ENCODE data around the gene HCRTR1.
A peak's percentile ranks its signal among the peaks of the same experiment; 100 is the strongest.

Gene HCRTR1

GRCh38 chr1:31626223-31627207 lies 9.0 kb downstream of the HCRTR1 start:
- no peak for DNase-seq (ENCODE audit: low read depth)

GRCh38 chr1:31627301-31627929 lies 9.9 kb downstream of the HCRTR1 start:
- no peak for DNase-seq (ENCODE audit: low read depth)

GRCh38 chr1:31627930-31628559 lies 10.6 kb downstream of the HCRTR1 start:
- DNase-seq (ENCODE audit: low read depth): no peak

GRCh38 chr1:31628931-31629556 lies 11.6 kb downstream of the HCRTR1 start:
- DNase-seq (ENCODE audit: low read depth): no peak

DNA sequence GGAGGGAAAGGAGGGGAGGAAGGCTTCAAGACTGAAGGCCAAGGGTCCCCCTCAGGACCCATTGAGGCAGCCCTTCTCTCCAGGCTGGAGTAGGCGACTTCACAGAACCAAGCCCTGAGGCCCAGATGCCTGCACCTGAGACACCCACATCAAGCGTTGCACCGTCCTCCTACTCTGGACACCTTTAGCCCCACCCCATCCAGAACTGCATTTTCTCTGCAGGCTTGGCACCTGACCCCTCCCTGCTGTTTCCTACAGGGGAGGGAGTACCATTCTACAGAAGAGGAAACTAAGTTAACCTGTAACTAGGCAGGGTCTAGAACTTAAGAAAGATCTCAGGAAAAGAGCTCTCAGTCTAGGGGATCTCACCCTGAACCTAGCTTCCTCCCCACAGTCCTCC lies 15.2 kb downstream of the HCRTR1 start:
- DNase-seq (ENCODE audit: low read depth): no peak

DNA sequence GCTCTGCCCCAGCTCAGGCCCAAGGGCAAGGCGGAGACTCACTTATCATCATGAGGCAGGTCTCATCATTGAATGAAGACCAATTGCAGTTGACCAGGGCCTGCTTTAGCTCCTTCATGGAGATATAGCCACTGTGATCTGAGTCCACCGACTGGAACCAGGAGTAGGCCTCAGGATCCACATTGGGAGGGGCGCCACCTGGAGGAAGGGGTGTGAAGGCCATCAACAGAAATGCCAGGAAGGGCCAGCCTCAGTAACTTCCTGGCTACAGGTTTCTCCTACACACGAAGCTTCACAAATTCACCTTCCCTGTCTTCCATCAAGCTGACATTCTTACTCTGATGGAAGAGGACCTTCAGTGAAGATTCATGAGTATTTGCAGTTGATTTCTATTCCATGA lies 15.6 kb downstream of the HCRTR1 start:
- no peak for DNase-seq (ENCODE audit: low read depth)

DNA sequence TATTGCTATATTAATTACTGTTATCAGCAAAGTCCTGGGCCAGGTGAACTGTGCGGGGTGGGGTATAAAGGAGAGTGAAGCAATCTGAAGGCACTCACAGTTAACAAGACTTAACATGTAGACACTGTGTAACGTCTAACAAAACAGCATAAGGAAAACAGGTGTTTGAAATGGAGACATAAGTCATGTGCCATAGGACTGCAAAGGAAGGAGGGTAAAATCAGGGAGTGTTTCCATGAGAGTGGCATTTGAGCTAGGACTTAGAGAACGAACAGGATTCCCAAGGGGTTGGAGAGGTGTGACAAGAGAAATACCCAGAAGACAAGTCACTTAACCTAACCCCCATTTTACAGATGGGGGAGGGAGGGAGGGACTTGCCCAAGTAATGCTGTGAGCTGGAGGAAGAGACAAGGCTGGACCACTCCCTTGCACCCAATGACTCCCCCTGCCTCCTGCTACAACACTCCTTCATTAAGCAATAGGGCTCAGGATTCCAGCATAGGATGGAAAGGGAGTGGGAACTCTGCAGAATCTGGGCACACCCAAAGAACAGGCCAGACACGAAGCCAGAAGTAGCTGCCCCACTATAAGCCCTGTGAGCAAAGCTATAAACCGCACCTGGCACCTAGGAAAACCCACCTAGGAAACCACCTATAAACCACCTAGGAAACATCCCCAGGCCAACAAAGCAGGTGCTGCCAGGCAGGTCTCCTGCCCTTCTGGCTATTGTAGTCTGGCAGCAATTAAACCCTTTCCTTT lies 20.6 kb downstream of the HCRTR1 start:
- no peak for DNase-seq (ENCODE audit: low read depth)

- DNase-seq (ENCODE audit: low read depth): peak; percentile 64
Measured at GRCh38 chr1:31639543-31639942, 22.1 kb downstream of the HCRTR1 start.

GRCh38 chr1:31640179-31640578 lies 22.7 kb downstream of the HCRTR1 start:
- DNase-seq (ENCODE audit: low read depth): no peak

- no peak for DNase-seq (ENCODE audit: low read depth)
Measured at GRCh38 chr1:31640964-31641363, 23.5 kb downstream of the HCRTR1 start.

GRCh38 chr1:31642366-31642765 lies 24.9 kb downstream of the HCRTR1 start:
- no peak for DNase-seq (ENCODE audit: low read depth)

GRCh38 chr1:31642897-31643296 lies 25.4 kb downstream of the HCRTR1 start:
- DNase-seq (ENCODE audit: low read depth): no peak

DNA sequence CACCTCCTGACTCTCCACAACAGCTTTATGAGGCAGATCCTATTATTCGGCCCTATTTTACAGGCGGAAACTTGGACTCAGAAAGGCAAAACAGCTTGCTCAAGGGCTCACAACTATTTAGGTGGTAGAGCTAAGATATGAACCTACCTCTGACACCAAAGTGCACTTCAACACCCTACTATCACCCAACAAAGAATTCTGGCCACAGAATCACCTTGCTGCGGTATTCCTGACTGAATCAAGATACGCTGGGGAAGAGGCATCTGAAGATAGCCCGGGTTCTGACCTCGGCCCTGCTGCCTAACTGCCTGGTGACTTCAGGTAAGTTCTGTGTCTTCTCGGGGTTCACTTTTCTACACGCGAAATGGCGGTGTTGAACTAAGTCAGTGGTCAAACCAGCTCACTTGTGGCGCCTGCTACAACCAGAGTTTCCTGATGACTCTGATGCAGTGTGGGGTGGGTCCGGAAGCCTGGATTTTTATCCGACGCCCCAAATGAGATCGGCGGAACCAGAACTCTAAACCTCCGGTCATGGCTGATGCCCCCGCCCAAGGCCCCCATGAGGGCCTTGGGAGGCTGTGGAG lies 26.6 kb downstream of the HCRTR1 start:
- no peak for DNase-seq (ENCODE audit: low read depth)

DNA sequence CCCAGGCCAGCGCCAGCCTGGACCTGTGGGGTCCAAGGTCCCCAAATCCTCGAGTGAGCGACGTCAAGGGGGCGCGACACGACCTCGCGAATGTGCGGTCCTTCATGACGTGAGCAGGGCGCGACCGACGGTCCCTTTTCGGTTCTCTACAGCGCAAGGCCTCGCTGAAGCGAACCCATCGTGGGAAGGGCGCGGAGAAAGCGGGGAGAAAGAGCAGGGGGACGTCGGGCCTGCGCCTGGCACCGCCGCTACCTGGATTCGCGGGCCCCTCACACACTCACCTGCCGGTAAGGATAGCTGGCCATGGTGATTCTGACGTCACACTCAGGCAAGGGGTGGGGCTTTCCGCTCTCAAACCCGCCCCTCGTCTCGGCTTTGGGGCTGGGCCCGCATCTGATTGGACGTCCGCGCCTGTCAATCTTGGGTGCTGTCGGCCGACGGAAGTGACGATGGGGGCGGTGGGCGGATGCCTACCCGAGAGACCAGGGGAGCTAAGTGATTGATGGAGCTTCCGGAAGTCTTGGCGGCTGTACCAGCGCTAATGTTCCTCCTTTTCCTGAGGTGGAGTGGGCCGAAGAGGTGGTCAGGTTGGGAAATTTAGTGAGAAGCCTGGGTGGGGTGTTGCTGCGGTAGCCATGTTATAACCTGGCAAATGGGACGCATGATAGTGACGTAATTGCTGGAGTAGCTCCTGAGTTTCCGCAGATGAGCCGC lies 27.2 kb downstream of the HCRTR1 start, which contains the start of gene PEF1:
Gene PEF1 (minus strand): TSS at position 317 of the 714 bp plus-strand sequence. CDS start 12 bp downstream, at position 305.
- peak; percentile 97 for DNase-seq (ENCODE audit: low read depth)

GRCh38 chr1:31645274-31645568 lies 27.7 kb downstream of the HCRTR1 start:
- DNase-seq (ENCODE audit: low read depth): no peak

- DNase-seq (ENCODE audit: low read depth): no peak
Measured at GRCh38 chr1:31646259-31646960, 28.9 kb downstream of the HCRTR1 start.

DNA sequence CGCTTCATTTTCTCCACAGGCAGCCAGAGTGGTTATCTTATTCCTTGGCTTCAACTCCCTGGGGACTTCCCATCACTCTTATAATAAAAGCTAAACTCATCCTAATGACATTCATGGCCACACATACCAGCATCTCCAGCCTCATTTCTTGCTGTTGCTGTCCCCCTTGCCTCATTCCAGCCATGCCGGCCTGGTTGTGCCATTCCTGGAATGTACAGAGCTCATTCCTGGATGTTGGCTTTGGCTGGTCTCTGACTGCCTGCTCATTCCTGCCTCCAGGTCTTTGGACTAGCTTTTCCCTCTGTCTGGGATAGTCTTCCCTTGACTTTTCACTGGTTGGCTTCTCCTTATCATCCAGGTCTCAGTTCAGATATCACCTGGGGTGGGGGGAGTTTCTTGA lies 29.6 kb downstream of the HCRTR1 start:
- no peak for DNase-seq (ENCODE audit: low read depth)

- no peak for DNase-seq (ENCODE audit: low read depth)
Measured at GRCh38 chr1:31648190-31648589, 30.7 kb downstream of the HCRTR1 start.

- no peak for DNase-seq (ENCODE audit: low read depth)
Measured at GRCh38 chr1:31648641-31649357, 31.3 kb downstream of the HCRTR1 start.

Measured in HS-5 (cell line).